MV-4-11 (cell line): ENCODE data around the gene TBCD.
"Not testable (repeated sequence)": the region's sequence is repeated elsewhere in the genome, so short reads cannot be mapped to it uniquely, and the experiment has no call there.

Source experiments
- DNase-seq: peaks from one replicate; lab custom pipeline; 2025; lab: John Stamatoyannopoulos, UW

TBCD gene

DNA sequence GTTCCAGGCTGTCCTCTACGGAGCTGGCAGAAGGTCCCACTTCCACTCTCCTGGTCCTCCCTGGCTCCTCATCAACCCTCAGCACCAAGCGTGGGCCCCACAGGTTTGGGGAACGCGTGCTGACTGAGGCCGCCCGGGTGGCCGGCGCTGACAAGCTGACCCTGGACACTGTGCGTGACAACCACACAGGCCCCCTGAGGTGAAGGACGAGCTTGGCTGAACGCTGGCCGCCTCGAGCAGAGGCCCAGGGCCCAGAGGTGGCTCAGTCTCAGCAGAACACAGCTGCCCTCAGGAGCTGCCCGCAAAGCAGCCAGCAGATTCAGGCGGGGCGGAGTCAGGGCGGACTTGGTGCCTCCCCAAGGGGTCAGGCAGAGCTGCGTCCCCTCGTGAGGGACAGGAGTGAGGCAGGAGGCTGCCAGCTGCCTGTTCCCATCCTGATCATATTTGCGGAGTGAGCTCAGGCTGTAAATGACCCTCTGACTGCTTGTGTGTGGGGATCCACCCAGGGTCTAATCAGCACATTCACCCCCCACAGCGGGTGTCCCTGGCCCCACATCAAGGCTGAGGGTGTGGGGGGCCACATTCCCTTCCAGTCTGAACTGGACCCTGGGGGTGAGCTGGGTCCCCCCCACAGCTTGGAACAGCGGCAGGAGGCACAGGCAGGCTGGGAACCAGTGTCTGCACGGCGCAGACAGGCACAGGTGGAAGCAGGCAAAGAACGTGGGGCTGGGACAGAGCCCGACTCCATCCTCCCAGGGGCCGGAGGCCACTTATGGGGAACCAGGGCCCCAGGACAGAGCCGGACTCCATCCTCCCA, 222.5 kb downstream of the TBCD start:
- no peak for DNase-seq

DNA sequence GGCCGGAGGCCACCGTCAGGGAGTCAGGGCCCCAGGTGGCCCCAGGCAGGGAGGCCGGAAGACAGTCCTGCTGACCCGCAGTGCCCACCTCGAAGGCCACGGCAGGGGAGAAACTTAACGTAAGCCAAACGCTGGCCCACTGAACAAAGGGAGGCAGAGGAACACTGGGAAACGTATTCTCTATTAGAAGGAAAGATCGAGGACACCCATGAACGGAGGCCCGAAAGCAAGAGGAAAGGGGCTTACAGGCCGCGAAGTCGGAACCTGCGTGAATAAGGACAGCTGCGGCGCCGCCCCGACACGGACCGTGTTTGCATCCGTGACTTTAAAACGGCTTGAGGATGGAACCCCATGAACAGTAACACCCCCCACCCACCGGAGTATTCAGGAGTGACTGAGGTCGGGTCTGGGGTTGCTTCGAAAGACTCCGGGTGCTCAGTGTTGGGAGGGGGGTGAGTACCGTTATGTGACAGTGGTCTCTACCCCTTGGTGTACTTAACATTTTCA, 225.2 kb downstream of the TBCD start:
- no peak for DNase-seq

DNA sequence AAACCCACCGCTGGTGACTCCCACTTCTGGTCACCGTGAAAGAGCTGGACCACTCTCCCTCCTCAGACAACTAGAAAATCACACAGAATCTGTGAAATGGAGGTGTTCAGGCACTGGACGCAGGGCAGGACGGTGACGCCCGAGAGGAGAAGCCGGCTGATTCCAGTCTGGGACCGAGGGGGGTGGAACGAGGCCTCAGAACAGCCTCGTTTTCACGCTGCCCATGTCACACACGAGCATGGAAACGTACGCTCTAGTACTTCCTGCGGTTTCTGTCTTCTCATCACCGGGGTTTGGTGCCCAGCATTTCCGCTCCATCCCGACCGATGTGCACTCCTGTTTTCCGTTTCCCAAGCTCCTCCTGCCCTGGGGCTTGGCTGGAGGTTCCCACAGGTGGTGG, 225.7 kb downstream of the TBCD start:
- DNase-seq = no peak

DNA sequence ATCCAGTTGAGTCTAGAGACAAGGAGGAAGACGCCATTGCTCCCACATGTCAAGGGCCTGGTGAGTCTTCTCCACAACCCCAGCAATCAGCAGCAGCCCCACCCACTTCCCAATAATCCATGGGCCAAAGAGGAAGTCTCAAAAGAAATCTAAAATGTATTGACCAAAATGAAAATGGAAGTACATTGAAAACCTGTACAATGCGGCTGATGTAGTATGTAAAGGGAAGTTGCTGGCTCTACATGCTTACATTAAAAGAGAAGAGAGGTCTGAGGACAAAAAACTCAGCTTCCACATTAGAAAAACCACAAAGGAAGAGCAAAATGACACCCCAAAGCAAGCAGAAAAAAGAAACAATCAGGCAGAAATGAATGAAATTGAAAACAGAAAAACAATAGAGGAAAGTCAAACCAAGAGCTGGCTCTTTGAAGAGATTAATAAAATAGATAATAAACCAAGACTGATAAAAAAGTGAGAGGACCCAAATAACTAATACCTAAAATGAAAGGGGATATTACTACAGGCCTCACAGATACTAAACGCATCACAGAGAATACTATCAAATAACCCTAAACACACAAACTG, 227.0 kb downstream of the TBCD start:
- DNase-seq = peak; percentile 97

DNA sequence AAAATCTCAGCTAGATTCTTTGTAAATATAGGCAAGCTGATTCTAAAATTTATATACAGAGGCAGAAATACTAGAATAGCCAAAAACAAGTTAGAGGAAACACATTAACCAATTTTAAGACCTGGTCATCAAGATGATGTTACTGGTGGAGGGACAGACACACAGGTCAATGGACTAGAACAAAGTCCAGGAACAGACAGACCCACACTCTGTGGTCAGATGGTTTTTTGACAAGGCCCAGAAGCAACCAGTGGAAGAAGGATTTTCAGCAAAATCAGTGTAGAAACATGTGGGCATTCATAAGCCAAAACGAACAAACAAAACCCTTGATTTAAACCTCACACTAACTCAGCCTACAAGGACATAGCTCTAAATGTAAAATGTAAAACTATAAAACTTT, 227.9 kb downstream of the TBCD start:
- no peak for DNase-seq

DNA sequence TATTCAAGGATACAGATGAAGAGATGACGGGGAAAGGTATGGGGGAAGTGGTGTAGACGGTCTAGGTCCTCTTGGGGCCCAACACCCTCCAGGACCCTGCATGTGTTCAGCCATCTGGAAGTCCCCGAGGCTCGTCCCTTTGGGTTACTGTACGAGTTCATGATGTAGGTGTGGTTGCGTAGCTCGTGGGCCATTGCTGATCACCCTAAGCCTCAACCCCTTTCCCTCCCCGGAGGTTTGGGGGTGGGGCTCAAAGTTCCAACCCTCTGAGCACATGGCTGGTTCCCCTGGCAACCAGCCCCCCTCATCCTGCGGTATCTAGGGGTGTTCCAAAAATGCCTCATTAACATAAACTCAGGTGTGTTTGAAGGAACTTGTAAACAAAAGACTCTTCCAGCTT, 228.8 kb downstream of the TBCD start:
- DNase-seq = no peak

DNA sequence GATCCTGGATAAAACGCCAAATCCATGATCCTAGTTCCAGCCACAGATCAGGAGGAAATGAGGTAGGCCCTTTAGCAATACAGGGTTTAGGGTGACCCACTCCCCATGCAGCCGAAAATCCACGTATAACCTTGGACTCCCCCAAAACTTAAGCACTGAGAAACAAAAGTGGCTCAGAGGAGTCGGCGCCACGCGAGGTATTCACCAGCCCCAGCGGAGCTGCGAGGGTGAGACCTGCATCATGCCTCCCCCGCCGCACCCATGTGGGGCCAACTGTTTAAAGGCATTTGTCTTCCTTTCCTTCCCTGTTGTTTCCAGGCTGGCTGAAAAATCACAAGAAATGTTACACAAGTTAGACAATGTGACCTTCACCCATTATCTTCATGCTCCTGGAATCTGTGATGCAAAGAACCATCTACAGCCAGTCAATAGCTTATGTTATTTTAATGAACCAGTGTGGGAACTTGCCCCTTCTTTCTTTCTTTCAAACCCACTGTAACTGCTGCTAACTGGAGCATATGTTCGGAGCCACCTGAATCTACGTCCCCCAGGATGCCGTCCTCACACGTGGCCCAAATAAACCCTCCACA, 229.4 kb downstream of the TBCD start:
- DNase-seq = no peak

DNA sequence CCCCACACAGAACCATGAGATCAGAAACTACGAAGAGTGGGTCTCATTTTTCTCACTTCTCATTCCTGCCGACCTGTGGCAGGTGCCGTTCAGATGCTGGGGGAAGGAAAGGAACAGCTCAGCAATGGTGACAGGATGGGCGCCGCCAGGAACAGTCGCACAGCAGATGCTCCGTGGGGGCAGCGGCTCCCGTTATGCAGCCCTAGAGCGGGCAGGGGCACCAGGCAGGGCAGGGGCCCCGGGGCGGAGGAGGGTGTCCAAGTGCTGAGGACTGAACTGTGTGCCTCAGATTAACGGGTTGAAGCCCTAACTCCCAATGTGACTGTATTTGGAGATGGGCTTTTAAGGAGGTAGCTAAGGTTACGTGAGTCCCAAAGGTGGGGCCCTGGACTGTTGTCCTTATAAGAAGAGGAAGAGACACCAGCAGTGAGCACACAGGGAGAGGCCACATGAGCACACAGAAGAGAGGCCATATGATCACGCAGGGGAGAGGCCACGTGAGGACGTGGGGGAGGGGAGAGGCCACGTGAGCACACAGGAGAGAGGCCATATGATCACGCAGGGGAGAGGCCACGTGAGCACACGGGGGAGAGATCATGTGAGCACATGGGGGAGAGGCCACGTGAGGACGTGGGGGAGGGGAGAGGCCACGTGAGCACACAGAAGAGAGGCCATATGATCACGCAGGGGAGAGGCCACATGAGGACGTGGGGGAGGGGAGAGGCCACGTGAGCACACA, 231.8 kb downstream of the TBCD start:
- DNase-seq = no peak

DNA sequence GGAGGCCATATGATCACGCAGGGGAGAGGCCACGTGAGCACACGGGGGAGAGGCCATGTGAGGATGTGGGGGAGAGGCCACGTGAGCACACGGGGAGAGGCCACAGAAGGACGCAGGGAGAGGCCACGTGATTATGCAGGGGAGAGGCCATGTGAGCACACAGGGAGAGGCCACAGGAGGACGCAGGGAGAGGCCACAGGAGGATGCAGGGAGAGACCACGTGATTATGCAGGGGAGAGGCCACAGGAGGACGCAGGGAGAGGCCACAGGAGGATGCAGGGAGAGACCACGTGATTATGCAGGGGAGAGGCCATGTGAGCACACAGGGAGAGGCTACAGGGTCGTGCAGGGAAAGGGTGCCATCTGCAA, 232.4 kb downstream of the TBCD start:
- DNase-seq = not testable (repeated sequence)

DNA sequence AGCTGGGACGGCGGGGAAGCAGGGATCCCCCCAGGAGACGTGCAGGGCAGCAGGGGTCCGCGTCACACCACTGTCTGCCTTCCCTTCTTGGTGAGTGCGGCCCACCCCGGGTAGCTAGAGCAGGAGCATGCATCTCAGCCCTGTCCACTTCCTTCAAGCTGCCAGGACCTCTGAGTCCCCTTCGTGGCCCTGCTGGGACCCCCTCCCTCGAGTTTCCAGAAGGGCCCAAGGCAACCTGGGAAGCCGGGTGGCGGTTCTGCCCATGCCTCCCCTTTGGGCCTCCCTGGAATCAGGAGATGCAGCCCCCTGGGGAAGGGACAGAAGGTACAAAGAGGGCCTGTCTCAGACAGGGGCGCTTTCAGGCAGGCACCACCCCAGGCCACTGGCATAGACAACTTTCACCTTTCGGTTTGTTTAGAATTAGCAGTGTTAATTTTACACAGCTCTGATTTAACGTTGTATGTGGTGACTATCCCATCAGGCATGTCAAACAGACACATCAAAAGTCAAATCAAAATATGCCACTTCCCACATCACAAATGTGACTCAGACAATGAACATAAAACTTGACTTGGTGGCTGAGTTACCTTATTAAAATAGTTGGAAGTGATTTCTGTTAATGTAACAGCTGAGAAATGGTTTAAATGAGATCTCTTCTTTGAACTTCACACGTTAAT, 233.0 kb downstream of the TBCD start:
- DNase-seq = no peak

DNA sequence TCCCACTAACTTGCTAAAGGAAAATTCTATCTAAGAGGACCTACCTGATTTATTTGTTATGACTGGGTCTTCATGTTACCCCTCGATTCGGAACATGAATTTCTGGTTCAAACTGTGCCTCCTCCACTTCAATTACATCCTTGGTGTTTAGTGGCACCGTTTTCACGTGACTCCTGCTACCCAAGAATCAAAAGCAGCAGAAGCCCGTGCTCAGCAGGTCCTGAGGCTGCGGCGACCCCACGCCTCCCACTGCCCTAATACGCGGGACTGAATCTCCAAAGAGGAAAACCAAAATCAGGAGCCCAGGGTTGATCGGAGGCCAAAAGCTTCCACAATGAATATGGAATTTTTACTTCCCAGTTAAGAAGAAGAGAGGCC, 233.6 kb downstream of the TBCD start:
- DNase-seq = no peak

DNA sequence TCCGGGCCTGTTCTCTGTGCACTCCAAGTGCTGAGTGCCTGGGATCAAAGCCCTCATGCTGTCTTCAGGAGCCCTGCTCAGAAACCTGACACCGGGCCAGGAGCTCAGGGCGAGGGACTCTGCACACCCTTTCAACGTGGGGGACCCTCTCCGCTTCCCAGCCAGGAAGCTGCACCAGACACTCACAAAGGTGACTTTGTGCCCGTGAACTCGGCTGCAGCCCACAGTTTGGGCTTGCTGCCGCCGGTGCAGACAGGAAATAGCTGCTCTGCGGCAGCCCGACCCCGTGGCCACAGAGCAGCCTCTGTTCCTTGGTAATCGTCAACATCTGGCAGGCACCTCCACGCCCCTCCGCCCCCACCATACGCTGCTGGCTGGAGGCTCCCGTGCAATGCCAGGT, 234.1 kb downstream of the TBCD start:
- DNase-seq = peak; percentile 17

DNA sequence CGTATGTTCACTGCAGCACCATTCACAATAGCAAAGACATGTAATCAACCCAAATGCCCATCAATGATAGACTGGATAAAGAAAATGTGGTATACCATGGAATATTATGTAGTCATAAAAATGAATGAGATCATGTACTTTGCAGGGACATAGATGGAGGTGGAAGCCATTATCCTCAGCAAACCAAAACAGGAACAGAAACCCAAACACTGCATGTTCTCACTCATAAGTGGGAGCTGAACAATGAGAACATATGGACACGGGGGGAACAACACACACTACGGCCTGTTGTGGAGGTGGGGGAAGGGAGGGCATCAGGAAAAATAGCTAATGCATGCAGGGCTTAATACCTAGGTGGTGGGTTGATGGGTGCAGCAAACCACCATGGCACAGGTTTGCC, 237.2 kb downstream of the TBCD start:
- DNase-seq = peak; percentile 83

DNA sequence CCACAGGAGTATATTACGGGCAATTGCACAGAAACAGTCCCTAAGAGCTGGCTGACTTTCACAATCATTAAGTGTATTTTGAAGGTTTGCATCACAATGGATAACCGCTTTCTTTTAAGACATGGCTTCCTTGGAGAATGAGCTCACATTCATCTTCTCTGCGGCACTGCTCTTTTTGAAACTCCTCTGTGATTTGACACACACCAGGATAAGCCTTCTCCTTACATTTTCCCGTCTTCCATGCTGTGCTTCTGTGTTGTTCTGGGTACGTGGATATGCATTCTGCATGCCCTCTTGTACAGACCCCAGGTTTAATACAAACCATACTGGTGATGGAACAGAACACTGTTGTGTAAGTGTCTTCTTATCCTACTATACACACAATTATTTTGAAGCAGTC, 238.0 kb downstream of the TBCD start:
- DNase-seq = no peak

DNA sequence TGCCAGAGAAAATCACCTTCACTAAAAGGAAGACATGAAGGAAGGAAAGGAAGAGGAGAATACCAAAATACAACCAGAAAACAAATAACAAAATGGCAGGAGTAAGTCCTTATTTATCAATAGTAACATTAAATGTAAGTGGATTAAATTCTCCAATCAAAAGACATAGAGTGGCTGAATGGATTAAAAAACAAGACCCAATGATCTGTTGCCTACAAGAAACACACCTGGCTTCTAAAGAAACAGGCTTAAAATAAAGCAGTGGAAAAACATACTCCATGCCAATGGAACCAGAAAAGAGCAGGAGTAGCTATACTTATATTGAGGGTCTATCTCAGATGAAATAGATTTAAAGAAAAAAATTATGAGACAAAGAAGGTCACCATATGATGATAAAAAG, 241.1 kb downstream of the TBCD start:
- no peak for DNase-seq
